Right renal pelvis (tissue), 4 donors: ENCODE data around the gene GLS. TPM values are rescaled to one million over a fixed set of nuclear protein-coding genes. Genes with fewer than 3 reads are reported as not detected.
"Not testable (repeated sequence)": the region's sequence is repeated elsewhere in the genome, so short reads cannot be mapped to it uniquely, and the experiment has no call there.

Source experiments
- DNase-seq, 4 donors: peaks; one replicate each; pipeline ENCODE4 v3.0.0-alpha.2; 2013; ENCODE audit warnings: low read depth in 4 of 4, low spot score in 3 of 4, missing footprints in 1 of 4
- polyA plus RNA-seq, 4 donors: library from polyadenylated mRNA; unstranded; fragments of 120-200 nt; gene quantifications; one replicate each; pipeline ENCODE4 v1.2.1, GENCODE V29; 2013; ENCODE audit not compliant: insufficient read length in 4 of 4

Gene GLS
- polyA plus RNA-seq, 4 donors, result 240 to 315 (median 282) TPM

DNA sequence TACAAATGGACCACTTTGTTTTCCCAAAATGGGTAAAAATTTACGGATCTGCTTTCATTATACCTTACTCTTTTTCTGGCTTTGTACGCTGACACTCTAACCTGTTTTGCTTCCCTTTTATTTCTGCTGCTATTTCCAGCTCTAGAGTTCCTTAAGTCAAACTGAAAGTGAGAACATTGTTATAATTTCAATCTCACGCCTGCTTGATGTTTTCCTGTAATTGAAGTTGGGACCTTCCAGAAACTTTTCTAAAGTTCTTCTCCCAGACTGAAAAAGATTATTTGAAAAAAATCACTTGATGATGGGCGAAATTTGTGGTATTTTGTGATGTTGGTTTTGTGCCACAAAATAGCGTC, 1.8 kb downstream of the GLS start:
- no peak for DNase-seq

DNA sequence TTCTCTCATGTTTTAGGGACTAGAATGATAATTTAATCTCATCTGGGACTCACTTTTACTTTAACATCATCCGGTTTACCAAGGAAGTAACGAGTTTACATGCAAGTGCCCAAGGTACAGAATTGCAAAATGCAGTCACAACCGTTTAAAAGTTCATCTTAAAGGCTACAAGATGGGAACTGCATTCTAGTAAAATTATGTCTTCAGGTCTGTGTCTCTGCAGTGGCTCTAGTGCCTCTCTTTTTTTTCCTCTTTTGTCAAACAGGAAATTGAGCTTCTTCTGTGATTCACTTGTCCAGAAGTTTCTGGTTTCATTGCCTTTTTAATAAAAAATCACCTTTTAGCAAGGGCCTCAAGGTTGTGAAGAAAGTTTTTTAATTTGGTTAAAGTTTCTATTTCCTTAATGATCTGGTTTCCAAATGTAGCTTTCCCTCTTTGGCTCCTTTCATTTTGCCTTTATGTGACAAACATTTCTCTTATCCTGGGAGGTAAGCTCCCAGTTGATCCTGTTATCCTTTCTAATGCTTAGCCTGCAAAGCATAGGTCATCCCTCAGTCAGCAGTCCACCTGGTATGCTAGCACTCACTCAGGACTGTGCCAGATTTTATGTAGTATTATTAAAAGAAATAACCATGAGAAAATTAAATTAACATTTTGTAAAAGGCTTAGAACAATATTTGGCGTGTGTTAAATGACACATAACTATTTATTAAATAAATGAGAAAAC, 2.4 kb downstream of the GLS start:
- no peak for DNase-seq

DNA sequence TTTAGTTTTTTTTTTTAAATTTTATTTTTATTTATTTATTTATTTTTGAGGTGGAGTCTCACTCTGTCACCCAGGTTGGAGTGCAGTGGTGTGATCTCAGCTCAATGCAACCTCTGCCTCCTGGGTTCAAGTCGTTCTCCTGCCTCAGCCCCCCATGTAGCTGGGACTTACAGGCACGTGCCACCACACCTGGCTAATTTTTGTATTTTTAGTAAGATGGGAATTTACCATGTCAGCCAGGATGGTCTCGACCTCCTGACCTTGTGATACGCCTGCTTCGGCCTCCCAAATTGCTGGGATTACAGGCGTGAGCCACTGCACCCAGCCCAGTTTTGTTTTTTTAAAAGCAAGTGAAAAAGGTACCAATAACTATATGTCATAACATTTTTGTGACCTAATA, 5.2 kb downstream of the GLS start:
- DNase-seq, result not testable (repeated sequence)

DNA sequence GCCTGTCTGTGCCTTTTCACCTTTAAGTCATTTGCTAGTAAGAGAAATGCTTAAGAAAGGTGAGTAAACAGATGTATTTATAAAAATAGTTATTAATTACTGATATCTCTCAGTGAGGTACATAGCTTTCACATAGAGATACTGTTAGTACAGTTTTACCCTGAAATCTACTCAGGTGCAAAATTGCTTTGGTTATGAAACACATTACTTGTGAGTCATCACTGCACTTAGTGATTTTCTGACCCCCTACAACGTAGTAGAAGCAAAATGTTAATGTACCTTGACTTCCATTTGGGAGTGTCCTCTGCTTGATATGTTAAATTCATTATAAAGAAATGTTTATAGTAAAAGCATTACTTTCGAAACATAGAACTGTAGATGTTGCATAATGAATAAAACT, 6.5 kb downstream of the GLS start:
- DNase-seq, result no peak

DNA sequence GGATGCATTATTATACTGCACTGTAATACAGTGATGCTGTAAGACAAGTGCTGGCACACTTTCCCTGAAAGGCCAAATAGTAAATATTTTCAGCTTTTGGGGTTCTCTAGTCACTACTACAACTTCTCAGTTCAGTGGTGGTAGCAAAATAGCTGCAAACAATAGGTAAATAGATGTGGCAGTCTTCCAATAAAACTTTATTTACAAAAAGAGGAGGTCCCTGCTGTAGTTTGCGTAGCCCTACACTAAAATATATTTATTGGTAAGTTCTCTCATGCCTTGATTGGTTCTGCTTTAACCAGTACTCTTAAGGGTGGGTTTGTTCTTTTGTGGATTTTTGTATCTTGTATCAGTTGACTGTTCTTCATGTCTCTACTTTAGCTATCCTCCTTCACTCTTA, 7.8 kb downstream of the GLS start:
- DNase-seq, result no peak

DNA sequence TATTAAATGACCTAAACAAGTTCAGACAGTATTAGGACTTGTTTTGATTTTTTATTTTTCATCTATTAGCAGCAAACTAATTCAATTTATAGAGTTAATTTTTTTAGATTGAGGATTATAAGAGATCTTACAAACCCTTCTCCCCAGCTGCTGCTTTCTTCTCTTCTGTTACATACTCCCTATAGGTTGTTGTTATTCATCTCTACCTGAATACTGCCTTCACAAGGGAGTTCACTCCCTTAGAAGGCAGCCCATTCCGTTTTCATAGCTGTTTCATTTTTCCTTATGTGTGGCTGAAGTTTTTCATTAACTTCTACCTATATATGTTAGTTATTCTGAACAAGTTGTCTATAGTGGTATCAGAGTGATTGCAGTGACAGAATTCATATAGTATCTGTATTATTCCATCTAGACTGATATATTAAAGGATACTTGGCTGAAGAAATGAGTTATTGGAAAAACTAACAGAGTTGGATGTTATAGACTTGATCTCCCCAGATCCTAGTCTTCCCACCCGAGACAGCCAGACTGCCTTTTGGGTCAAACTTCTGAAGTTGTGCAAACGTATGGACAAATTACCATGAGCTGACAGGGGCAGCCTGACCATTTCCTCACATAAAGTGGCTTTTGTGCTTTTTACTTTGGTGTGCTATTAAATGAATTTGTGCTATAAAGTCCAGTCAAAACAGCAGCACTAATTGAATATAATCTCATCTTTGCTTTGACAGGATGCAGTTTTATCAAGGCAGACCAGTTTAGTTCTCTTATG, 8.7 kb downstream of the GLS start:
- no peak for DNase-seq

DNA sequence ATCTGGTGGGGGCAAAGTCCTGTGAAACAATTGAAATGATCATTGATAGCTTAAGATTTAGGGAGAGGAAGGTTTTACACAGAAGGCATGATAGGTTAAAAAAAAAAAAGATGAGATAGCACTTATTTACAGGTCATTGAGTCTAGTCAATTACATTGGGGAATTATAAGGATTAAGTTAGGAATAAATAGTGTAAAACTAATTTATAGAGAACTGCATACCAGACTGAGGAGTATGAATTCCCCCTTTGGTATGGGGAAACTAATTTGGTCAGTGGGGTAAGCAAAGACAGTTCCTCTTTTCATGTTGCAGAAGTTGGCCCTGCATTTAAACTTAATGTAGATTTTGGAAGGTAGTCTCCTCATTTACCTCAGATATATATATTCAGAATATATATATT, 10.8 kb downstream of the GLS start:
- DNase-seq, result no peak

DNA sequence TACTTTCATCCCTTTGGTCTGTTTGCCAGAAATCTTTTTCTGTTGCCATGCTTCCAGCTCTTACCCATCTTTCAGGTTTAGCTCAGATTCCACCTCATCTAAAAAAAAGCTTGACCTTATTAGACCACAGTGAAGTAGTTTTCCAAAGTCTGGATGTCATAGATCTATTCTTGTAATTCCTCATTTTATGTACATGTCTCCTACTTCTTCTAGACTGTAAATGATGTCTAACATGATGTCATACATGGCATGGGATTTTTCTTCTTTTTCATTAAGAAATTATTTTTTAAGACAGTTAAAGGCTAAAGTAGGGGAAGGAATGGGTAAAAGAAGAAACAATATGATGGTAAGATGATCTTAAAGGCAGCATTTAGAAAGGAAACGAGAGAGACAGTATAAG, 11.3 kb downstream of the GLS start:
- DNase-seq, result no peak

DNA sequence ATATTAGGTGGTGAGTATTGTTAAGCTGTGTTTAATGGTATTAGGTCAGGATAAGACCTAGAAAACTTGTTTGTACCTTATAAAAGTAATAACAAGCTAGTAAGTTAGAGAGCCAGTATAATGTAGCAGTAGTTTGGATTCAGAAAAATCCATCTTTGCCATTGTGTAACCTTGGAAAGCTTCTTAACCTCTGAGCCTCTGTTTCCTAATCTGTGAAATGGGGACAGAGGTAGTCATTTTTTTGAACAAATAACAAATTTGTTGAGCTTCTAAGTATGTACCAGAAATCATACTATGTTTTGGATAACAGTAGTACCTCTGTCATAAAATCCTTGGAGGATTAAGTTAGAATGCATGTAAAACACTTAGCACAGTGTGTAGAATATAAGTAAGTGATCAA, 12.5 kb downstream of the GLS start:
- no peak for DNase-seq

DNA sequence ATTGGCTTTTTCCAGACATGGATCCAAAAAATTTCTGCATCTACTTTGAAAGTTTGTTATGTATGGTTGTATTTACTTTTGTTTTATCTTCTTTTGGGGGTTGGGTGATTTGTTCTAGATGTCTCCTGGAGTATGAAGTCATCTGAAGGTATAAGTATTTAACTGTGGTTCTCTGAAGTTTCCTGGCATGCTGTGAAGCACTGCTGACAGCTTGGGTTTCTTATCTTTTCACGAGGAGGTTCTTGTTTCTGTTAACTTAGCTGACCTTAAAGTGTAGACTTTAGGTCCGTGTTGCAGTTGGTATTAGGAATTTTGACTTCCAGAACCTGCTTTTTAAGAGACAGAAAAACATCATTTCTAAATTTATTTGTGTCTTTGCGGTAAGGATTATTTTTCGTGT, 15.9 kb downstream of the GLS start:
- no peak for DNase-seq

DNA sequence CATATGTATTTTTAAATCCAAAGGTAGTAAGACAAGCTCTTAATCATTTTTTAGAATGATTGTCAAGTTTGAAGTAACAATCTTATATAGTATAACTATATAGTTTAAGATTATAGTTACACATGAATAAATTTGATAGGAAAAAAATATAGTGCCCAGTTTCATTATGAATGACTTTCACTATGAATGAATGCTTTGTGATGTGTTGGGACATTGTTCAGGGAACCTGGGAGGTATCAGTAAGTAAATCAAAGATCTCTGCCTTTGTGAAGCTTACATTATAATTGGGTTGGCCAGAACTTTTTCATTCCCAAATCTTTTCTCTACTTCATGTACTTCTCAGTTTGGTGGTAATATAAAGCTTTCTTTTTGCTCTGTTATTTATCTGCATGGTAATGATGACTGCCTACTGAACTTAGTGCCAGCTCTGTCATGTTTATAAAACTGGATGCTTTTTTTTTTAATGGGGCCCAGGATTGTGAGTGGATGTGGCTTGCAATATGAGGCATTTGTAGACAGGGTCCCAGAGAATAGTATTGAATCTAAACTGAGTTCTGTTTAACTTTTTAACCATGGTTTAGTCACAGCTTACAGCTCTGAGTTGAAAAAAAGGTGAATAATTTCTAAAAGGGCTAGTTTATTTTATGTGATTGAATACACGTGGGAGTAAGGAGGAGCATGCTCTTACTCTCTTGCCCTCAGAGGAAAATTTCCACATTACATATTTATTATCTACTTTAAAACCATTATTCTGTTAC, 23.3 kb downstream of the GLS start:
- DNase-seq, result no peak

DNA sequence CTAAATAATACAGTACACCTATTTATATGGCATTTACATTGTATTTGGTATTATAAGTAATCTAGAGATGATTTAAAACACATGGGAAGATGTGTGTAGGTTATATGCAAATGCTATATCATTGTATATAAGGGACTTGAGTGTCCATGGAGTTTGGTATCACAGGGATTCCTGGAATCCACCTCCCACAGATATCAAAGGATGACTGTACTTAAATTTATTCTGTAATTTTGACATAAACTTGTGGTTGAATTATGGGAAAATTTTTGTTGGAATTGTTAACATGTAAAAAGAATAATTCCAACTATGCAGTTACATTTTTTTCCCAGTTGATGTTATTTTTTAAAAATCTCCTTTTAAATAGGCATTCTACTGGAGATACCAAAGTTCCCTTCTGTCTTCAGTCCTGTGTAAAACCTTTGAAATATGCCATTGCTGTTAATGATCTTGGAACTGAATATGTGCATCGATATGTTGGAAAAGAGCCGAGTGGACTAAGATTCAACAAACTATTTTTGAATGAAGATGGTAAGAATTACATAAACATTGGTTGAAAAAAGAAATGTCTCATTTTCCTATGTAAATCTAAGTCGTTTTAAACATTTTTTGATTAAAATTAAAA, 24.1 kb downstream of the GLS start:
- no peak for DNase-seq

DNA sequence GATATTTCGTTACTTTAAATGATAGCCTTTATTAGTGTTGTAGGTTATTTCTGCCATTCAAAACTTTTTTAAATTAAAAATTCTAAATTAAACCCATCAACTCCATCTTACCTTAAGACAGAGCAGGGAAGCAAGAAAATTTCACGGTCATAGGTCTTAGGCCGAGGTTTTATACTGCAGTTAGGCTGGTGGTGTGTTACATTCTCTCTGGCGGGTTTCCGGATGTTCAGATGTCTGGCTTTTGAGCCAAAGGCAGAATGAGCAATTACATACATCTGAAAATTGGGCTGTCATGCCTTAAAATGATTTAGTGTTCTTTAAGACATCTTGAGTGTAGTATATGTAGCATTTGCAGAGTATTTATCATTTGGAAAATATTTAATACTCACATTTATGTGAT, 27.9 kb downstream of the GLS start:
- no peak for DNase-seq

DNA sequence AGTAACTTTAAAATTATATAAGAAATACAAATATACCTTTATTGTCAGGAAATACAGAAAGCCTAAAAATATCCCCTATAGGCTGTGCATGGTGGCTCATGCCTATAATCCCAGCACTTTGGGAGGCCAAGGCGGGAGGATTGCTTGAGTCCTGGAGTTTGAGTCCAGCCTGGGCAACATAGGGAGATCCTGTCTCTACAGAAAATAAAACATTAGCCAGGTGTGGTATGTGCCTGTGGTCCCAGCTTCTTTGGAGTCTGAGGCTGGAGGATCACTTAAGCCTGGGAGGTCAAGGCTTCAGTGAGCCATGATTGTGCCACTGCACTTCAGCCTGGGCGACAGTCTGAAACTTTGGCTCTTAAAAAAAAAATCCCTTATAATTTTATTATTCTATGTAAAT, 29.1 kb downstream of the GLS start:
- no peak for DNase-seq

DNA sequence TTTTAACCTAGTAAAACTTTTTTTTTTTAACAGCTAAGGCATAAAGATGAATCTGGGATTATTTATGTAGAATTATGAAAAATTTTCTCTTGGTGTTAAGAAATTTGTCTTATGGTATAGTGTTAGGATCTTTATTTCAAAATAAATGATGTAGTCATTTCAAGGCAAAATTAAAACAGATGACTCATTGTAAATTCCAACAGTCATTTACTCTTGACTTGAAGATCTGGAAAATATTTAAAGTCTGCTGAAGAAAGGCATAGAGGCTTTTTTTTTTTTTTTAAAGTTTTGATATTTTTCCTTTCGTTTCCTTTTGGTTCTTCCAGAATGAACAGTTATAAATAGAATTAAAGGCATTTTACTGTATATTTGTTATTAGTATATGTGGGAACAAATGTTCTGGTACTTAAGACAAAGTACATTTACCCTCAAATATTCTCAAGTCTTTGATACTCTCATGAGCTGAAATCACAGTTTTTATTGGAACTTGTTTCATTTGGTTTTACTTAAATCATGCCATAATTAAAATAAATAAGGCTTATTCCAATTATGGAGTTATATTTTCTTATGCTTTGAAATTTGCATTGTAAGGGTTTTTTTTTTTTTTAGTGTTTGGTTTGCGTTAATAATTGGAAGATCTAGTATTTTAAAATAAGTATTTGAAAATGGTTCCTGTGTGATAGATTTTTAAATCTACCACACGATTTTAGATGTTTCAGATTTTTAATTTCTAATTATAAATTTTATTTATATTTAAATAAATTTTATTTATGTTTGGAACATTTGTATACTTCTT, 29.9 kb downstream of the GLS start:
- no peak for DNase-seq

DNA sequence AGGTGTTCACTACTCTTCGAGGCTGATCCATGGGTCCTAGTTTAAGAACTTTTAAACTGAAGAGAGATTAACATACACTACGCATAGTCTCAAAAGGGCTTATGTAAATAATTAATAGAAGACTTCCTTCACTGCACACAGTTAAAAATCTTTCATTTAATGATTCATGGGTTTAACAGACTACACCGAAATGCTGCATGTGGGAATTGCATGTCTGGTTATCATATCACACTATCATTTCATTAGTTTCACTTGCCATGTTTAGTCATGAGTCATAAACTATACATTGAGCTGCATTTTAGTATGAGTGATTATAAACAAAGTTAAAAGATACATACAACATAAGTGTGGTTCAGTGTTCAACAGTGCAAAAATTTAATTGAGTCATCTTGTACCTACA, 31.2 kb downstream of the GLS start:
- DNase-seq, result peak in 1 of 4 donors; percentile 27

DNA sequence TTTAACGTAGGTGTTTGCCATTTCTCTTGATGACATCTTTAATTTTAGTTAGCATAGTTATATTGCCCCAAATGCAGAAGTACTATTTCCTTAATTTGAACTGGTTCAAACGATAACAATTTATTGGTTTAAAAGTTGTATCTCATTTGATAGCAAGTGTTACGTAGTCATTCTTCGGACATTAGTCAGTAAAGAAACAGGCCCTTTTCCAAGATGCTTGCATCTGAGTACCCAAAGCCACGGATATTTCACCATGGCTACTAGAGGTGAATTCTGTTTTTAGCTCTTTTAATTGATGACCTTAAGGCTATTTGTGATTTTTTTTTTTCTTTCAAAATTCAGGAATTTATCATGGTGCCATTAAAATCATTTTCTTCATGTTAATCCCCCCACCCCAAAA, 32.1 kb downstream of the GLS start:
- DNase-seq, result no peak

DNA sequence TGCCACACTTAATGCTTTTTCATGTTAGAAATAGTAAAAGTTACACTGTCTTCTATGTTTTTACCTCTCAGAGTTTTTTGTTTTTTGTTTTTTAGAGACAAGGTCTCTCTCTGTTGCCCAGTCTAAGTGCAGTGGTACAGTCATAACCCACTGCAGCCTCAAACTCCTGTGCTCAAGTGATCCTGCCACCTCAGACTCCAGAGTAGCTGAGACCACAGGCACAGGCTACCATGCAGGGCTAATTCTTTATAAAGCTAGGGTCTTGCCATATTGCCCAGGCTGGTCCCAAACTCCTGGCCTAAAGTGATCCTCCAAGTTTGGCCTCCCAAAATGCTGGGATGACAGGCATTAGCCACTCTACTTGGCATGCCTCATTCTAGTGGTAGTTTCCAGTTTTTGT, 33.1 kb downstream of the GLS start:
- DNase-seq, result no peak

DNA sequence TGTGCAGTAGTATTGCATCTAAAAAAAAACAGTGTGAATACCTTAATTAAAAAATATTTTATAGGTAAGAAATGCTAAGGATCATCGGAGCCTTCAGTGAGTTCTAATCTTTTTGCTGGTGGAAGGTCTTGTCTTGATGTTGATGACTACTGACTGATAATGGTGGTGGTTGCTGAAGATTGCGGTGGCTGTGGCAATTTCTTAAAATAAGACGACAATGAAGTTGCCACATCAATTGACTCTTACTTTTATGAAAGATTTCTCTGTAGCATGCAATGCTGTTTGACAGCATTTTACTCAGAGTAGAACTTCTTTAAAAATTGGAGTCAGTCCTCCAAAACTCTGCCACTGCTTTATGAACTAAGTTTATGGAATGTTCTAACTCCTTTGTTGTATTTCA, 36.2 kb downstream of the GLS start:
- no peak for DNase-seq

DNA sequence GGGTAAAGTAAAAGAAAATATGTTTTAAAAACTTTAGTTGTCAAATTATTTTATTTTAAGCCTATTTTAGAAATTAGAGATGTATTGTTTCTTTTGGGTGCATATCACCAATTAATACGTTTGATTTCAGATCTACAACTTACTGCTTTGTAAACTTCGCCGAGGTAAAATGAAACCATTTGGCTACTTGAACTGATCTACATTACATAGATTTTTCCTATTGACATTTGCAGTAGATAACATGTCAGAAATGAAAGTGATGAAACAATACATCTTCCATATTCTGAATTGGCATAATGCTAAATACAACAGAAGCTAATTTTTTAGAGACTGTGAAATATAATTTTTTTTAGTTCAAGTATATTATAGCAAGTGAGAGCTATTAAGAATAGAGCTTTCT, 39.5 kb downstream of the GLS start:
- no peak for DNase-seq

DNA sequence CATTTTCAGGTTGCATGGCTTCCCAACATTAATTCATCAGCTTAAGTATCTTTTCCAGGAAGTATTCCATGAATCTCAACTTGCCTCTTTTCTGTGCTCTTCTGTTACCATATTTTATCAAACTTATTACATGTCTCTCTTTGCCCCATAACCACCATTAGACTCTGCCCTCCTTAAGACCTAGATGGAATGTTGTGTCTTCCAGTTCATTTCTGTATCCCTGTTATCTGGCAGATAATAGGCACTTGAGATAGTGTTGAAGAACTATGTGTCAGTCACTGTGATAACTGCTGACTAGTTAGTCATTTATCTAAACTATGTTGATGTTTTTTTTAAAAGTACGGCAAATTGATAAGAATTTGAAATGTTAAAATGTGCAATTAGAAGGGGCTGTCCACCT, 41.8 kb downstream of the GLS start:
- no peak for DNase-seq
